ENCODE data around the gene LMTK3. TPM values are rescaled to one million over a fixed set of nuclear protein-coding genes. Genes with fewer than 3 reads are reported as not detected.

Gene LMTK3
- total and polyA plus RNA-seq, 2 of the 13 experiments (the other 11 are each of a cell fraction or from before 2014, with no cell fraction given) = 0.18 to 0.29 TPM

GRCh38 chr19:48496959-48497727 lies 14.5 kb downstream of the LMTK3 start (continued):
- TF ChIP-seq HDAC1 (CRISPR knock-in tag; IDR thresholded peaks at IDR 0.05) = peak; percentile 64; the same call in 1 of the 2 replicates
- no peak for TF ChIP-seq ZNF256 (CRISPR knock-in tag; conservative IDR thresholded peaks at IDR 0.05)
- TF ChIP-seq FOXP4 (CRISPR knock-in tag; IDR thresholded peaks at IDR 0.05) = peak; percentile 27; the same call in 1 of the 2 replicates
- no peak for TF ChIP-seq ZNF766 (CRISPR knock-in tag; IDR thresholded peaks at IDR 0.05; ENCODE audit: borderline replicate concordance)
- no peak for TF ChIP-seq ZNF383 (CRISPR knock-in tag; IDR thresholded peaks at IDR 0.05; ENCODE audit: borderline replicate concordance)
- peak; percentile 66; the same call in 1 of the 2 replicates for TF ChIP-seq YEATS4 (CRISPR knock-in tag; IDR thresholded peaks at IDR 0.05; ENCODE audit: borderline replicate concordance)
- TF ChIP-seq SMAD1 (CRISPR knock-in tag; IDR thresholded peaks at IDR 0.05; ENCODE audit: borderline replicate concordance, low read depth) = peak; percentile 62; the same call in 1 of the 2 replicates
- no peak for TF ChIP-seq ELF1 (CRISPR knock-in tag; IDR thresholded peaks at IDR 0.05)
- no peak for TF ChIP-seq AGO2 (optimal IDR thresholded peaks at IDR 0.05; ENCODE audit: low read depth, low read length)
- TF ChIP-seq BCL6 (CRISPR knock-in tag; IDR thresholded peaks at IDR 0.05) = peak; percentile 24; the same call in 1 of the 2 replicates
- no peak for TF ChIP-seq REXO4 (CRISPR knock-in tag; IDR thresholded peaks at IDR 0.05; ENCODE audit: borderline replicate concordance)
- no peak for TF ChIP-seq ZNF337 (CRISPR knock-in tag; IDR thresholded peaks at IDR 0.05; ENCODE audit: borderline replicate concordance, low read depth)
- TF ChIP-seq ZSCAN21 (CRISPR knock-in tag; IDR thresholded peaks at IDR 0.05; ENCODE audit: borderline replicate concordance) = no peak
- TF ChIP-seq ESRRA (CRISPR knock-in tag; IDR thresholded peaks at IDR 0.05; ENCODE audit: low read depth) = peak; percentile 46
- TF ChIP-seq RNF219 (CRISPR knock-in tag; IDR thresholded peaks at IDR 0.05) = no peak
- TF ChIP-seq ZNF609 (CRISPR knock-in tag; IDR thresholded peaks at IDR 0.05; ENCODE audit: borderline replicate concordance) = peak; percentile 40; the same call in 1 of the 2 replicates
- no peak for TF ChIP-seq ZNF773 (CRISPR knock-in tag; IDR thresholded peaks at IDR 0.05; ENCODE audit: borderline replicate concordance)

All from HepG2 (cell line).